Muscle of arm (tissue), 12 donors: ENCODE data around the gene NME4. TPM values are rescaled to one million over a fixed set of nuclear protein-coding genes. Genes with fewer than 3 reads are reported as not detected.
"Not testable (repeated sequence)": the region's sequence is repeated elsewhere in the genome, so short reads cannot be mapped to it uniquely, and the experiment has no call there.

Experiments
- DNase-seq: peaks from one replicate; pipeline ENCODE4 v3.0.0-alpha.2; 2013
- polyA plus RNA-seq, 12 donors: library from polyadenylated mRNA; unstranded; fragments of 120-200 nt; gene quantifications; one replicate each; pipeline ENCODE4 v1.2.1, GENCODE V29; 2013; ENCODE audit not compliant: insufficient read length in 12 of 12

The NME4 gene
- polyA plus RNA-seq, 12 donors = 50.6 to 158 (median 70.1) TPM; not detected in 1

GRCh38 chr16:375212-375611, 21.8 kb upstream of the NME4 start:
- no peak for DNase-seq

- no peak for DNase-seq
These were observed 20.8 kb upstream of the NME4 start for GRCh38 chr16:375927-376816.

GRCh38 chr16:376817-377418, 20.1 kb upstream of the NME4 start:
- no peak for DNase-seq

GRCh38 chr16:377419-377951, 19.5 kb upstream of the NME4 start:
- DNase-seq = no peak

GRCh38 chr16:378113-378820, 18.7 kb upstream of the NME4 start:
- not testable (repeated sequence) for DNase-seq

- no peak for DNase-seq
These were observed 18.2 kb upstream of the NME4 start for GRCh38 chr16:378821-379182.

GRCh38 chr16:379183-379960, 17.6 kb upstream of the NME4 start:
- DNase-seq = no peak

- no peak for DNase-seq
These were observed 16.8 kb upstream of the NME4 start for GRCh38 chr16:379961-380761.

GRCh38 chr16:380762-381011, 16.3 kb upstream of the NME4 start:
- DNase-seq = no peak

GRCh38 chr16:381012-381788, 15.8 kb upstream of the NME4 start:
- DNase-seq = no peak

- DNase-seq = no peak
These were observed 14.9 kb upstream of the NME4 start, which contains the start of gene PGAP6 for GRCh38 chr16:381789-382717. TSS of gene PGAP6 (minus strand) at chr16:381978. CDS start at chr16:381821, 157 bp downstream.

GRCh38 chr16:383326-384051, 13.5 kb upstream of the NME4 start:
- no peak for DNase-seq

GRCh38 chr16:386641-387156, 10.3 kb upstream of the NME4 start:
- no peak for DNase-seq

- DNase-seq = not testable (repeated sequence)
These were observed 9.0 kb upstream of the NME4 start for GRCh38 chr16:387761-388666.

- DNase-seq = no peak
These were observed 7.6 kb upstream of the NME4 start for GRCh38 chr16:389352-389751.

GRCh38 chr16:391885-392335, 5.1 kb upstream of the NME4 start:
- no peak for DNase-seq
